OCI-LY3 (cell line): ENCODE results near the gene ANKRD44.

Source experiments
- CTCF ChIP-seq: fragments of 200-600, 300-600 bp; sonication (generic); IDR thresholded peaks from 2 replicates; pipeline ENCODE4 v1.5.1; 2014; ENCODE audit warnings: antibody characterized with exemption, low read length, low read depth
- EZH2phosphoT487 ChIP-seq: fragments of 200-600 bp; shearing (Covaris generic); IDR thresholded peaks from 2 replicates; pipeline ENCODE4 v1.6.1; 2018; ENCODE audit warnings: antibody characterized with exemption, mixed run types, low read depth

GRCh38 chr2:196990788-196991461, 319.7 kb downstream of the ANKRD44 start:
- TF ChIP-seq CTCF: no peak
- TF ChIP-seq EZH2phosphoT487: no peak
